ENCODE data around the gene LRRC38. TPM values are rescaled to one million over a fixed set of nuclear protein-coding genes. Genes with fewer than 3 reads are reported as not detected.
"Not testable (repeated sequence)": the region's sequence is repeated elsewhere in the genome, so short reads cannot be mapped to it uniquely, and the experiment has no call there.

The LRRC38 gene
- not detected in 2 replicates for total RNA-seq

- Histone ChIP-seq H3K79me2 (ENCODE audit: insufficient read depth, low read length) (no peaks in the 10 kb centered on the region), H4K20me1 (ENCODE audit: insufficient read depth, low read length) (no peaks in the 10 kb centered on the region), H3K4me1 (ENCODE audit: insufficient read depth, low read length) (no peaks in the 10 kb centered on the region), H3K4me2 (ENCODE audit: insufficient read depth, low read length) (no peak within 1 kb of the TSS), H3K36me3 (ENCODE audit: insufficient read depth, low read length) (no peaks in the 10 kb centered on the region), H3K27me3 (ENCODE audit: insufficient read depth, low read length) (no peaks in the 10 kb centered on the region), H2AFZ (ENCODE audit: low read length) (no peak within 1 kb of the TSS), H3K27ac (ENCODE audit: low read depth, low read length) (no peak within 1 kb of the TSS), H3K9me3 (ENCODE audit: low read depth, low read length) (no peaks in the 10 kb centered on the region), H3K4me3 (ENCODE audit: insufficient read depth, low read length) (no peak within 1 kb of the TSS)
- DNase-seq (ENCODE audit: insufficient read length, low spot score, missing footprints), result no peak
- TF ChIP-seq CTCF (IDR thresholded peaks at IDR 0.05; ENCODE audit: extremely low read depth, low read depth, low read length), result no peak
Observed at GRCh38 chr1:13513895-13514546, at the start of gene LRRC38. TSS of gene LRRC38 (minus strand) at chr1:13514003. CDS start at chr1:13513593, 410 bp downstream.

- not testable (repeated sequence) for H3K9me3 ChIP-seq (ENCODE audit: low read depth, low read length); H3K4me1 ChIP-seq (ENCODE audit: insufficient read depth, low read length); H3K27ac ChIP-seq (ENCODE audit: low read depth, low read length); DNase-seq (ENCODE audit: insufficient read length, low spot score, missing footprints); H3K27me3 ChIP-seq (ENCODE audit: insufficient read depth, low read length); H3K4me3 ChIP-seq (ENCODE audit: insufficient read depth, low read length); H3K4me2 ChIP-seq (ENCODE audit: insufficient read depth, low read length); H3K36me3 ChIP-seq (ENCODE audit: insufficient read depth, low read length); H4K20me1 ChIP-seq (ENCODE audit: insufficient read depth, low read length); H2AFZ ChIP-seq (ENCODE audit: low read length); H3K79me2 ChIP-seq (ENCODE audit: insufficient read depth, low read length)
Observed at GRCh38 chr1:13562981-13563380, 49.2 kb upstream of the LRRC38 start.

GRCh38 chr1:13560541-13560940, 46.7 kb upstream of the LRRC38 start:
- DNase-seq (ENCODE audit: insufficient read length, low spot score, missing footprints), result no peak

GRCh38 chr1:13556224-13556764, 42.5 kb upstream of the LRRC38 start:
- Histone ChIP-seq H3K27me3 (ENCODE audit: insufficient read depth, low read length) (no peaks in the 10 kb centered on the region), H3K79me2 (ENCODE audit: insufficient read depth, low read length) (no peaks in the 10 kb centered on the region), H3K4me1 (ENCODE audit: insufficient read depth, low read length) (no peaks in the 10 kb centered on the region), H4K20me1 (ENCODE audit: insufficient read depth, low read length) (no peaks in the 10 kb centered on the region), H3K36me3 (ENCODE audit: insufficient read depth, low read length) (no peaks in the 10 kb centered on the region), H3K4me2 (ENCODE audit: insufficient read depth, low read length) (no peak overlapping the region), H3K27ac (ENCODE audit: low read depth, low read length) (no peak overlapping the region), H2AFZ (ENCODE audit: low read length) (no peak overlapping the region), H3K4me3 (ENCODE audit: insufficient read depth, low read length) (no peak overlapping the region), H3K9me3 (ENCODE audit: low read depth, low read length) (no peaks in the 10 kb centered on the region)
- no peak for TF ChIP-seq CTCF (IDR thresholded peaks at IDR 0.05; ENCODE audit: extremely low read depth, low read depth, low read length)
- no peak for DNase-seq (ENCODE audit: insufficient read length, low spot score, missing footprints)

More at GRCh38 chr1:13560541-13560940, 46.7 kb upstream of the LRRC38 start:
- H3K9me3 ChIP-seq (ENCODE audit: low read depth, low read length), result no peaks in the 10 kb centered on the region
- no peaks in the 10 kb centered on the region for H3K4me1 ChIP-seq (ENCODE audit: insufficient read depth, low read length)
- TF ChIP-seq CTCF (IDR thresholded peaks at IDR 0.05; ENCODE audit: extremely low read depth, low read depth, low read length), result no peak
- no peaks in the 10 kb centered on the region for H3K79me2 ChIP-seq (ENCODE audit: insufficient read depth, low read length)
- no peaks in the 10 kb centered on the region for H3K27me3 ChIP-seq (ENCODE audit: insufficient read depth, low read length)
- H4K20me1 ChIP-seq (ENCODE audit: insufficient read depth, low read length), result no peaks in the 10 kb centered on the region
- H3K36me3 ChIP-seq (ENCODE audit: insufficient read depth, low read length), result no peaks in the 10 kb centered on the region
- no peak overlapping the region for H3K4me2 ChIP-seq (ENCODE audit: insufficient read depth, low read length)
- no peak overlapping the region for H3K27ac ChIP-seq (ENCODE audit: low read depth, low read length)
- no peak overlapping the region for H2AFZ ChIP-seq (ENCODE audit: low read length)
- H3K4me3 ChIP-seq (ENCODE audit: insufficient read depth, low read length), result no peak overlapping the region
